K562 (cell line): ENCODE results near the gene SMCHD1.
"Not testable (repeated sequence)": the region's sequence is repeated elsewhere in the genome, so short reads cannot be mapped to it uniquely, and the experiment has no call there.

ENCODE experiments used
- MTA2 ChIP-seq: fragments of 450-650 bp; IDR thresholded peaks from 2 replicates; pipeline ENCODE4 v1.6.1; 2016; ENCODE audit warnings: low read depth
- SMAD1 ChIP-seq: fragments of 150-350 bp; IDR thresholded peaks from 2 replicates; pipeline ENCODE4 v1.6.1; 2014; ENCODE audit warnings: low read length, low read depth; ENCODE audit not compliant: partially characterized antibody
- SMC3 ChIP-seq: conservative IDR thresholded peaks from 2 replicates; pipeline ENCODE4 v1.6.1; 2011; ENCODE audit warnings: low read depth, low read length, improper control_type of control experiment; ENCODE audit not compliant: insufficient read depth
- YY1 ChIP-seq, 3 experiments: IDR thresholded peaks; 2 replicates each; pipeline ENCODE4 v1.6.1; 2011; ENCODE audit warnings: low read length in 2 of 3, mild to moderate bottlenecking in 2 of 3, moderate library complexity in 2 of 3, borderline replicate concordance in 1 of 3, control low read depth in 1 of 3, low read depth in 1 of 3; ENCODE audit not compliant: insufficient read depth in 3 of 3, insufficient replicate concordance in 2 of 3, control insufficient read depth in 1 of 3, insufficient read length in 1 of 3; ENCODE audit errors: extremely low read depth in 1 of 3
- ZFP1 ChIP-seq: fragments of 450-650 bp; formaldehyde crosslinking; IDR thresholded peaks from 2 replicates; pipeline ENCODE4 v1.4.0; 2020; ENCODE audit warnings: mild to moderate bottlenecking, mixed read lengths
- TF ChIP-seq, protein P1 (sequence below): fragments of 450-650 bp; IDR thresholded peaks from 2 replicates; pipeline ENCODE4 v1.6.1; 2018; ENCODE audit not compliant: partially characterized antibody

DNA sequence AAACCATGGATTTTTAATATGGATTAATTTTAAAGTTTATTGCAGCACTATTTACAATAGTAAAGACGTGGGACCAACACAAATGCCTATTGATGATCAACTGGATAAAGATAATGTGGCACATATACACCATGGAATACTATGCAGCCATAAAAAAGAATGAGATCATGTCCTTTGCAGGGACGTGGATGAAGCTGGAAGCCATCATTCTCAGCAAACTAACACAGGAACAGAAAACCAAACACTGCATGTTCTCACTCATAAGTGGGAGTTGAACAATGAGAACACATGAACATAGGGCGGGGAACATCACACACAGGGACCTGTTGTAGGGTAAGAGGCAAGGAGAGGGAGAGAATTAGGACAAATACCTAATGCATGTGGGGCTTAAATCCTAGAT is 5.3 kb downstream of the SMCHD1 start:
- not testable (repeated sequence) for TF ChIP-seq SMC3; ZFP1; SMAD1; MTA2; YY1 (IDR thresholded peaks at IDR 0.05; ENCODE audit: borderline replicate concordance in 1 of 3, control insufficient read depth in 1 of 3, extremely low read depth in 1 of 3, insufficient read depth in 3 of 3, insufficient read length in 1 of 3, insufficient replicate concordance in 2 of 3, low read depth in 1 of 3, low read length in 2 of 3)
- TF ChIP-seq, protein P1, sequence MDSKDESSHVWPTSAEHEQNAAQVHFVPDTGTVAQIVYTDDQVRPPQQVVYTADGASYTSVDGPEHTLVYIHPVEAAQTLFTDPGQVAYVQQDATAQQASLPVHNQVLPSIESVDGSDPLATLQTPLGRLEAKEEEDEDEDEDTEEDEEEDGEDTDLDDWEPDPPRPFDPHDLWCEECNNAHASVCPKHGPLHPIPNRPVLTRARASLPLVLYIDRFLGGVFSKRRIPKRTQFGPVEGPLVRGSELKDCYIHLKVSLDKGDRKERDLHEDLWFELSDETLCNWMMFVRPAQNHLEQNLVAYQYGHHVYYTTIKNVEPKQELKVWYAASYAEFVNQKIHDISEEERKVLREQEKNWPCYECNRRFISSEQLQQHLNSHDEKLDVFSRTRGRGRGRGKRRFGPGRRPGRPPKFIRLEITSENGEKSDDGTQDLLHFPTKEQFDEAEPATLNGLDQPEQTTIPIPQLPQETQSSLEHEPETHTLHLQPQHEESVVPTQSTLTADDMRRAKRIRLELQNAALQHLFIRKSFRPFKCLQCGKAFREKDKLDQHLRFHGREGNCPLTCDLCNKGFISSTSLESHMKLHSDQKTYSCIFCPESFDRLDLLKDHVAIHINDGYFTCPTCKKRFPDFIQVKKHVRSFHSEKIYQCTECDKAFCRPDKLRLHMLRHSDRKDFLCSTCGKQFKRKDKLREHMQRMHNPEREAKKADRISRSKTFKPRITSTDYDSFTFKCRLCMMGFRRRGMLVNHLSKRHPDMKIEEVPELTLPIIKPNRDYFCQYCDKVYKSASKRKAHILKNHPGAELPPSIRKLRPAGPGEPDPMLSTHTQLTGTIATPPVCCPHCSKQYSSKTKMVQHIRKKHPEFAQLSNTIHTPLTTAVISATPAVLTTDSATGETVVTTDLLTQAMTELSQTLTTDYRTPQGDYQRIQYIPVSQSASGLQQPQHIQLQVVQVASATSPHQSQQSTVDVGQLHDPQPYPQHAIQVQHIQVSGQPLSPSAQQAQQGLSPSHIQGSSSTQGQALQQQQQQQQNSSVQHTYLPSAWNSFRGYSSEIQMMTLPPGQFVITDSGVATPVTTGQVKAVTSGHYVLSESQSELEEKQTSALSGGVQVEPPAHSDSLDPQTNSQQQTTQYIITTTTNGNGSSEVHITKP: not testable (repeated sequence)
